ENCODE measurements around the gene ITGB2.

GRCh38 chr21:44844256-44844655 is 76.4 kb downstream of the ITGB2 start:
- no peak for TF ChIP-seq CTCF (conservative IDR thresholded peaks at IDR 0.05; ENCODE audit: low read depth, low read length)
- TF ChIP-seq EZH2phosphoT487 (IDR thresholded peaks at IDR 0.05; ENCODE audit: borderline replicate concordance, low read length), result no peak
